ENCODE results near the gene FURIN.
"Not testable (repeated sequence)": the region's sequence is repeated elsewhere in the genome, so short reads cannot be mapped to it uniquely, and the experiment has no call there.

The FURIN gene

DNA sequence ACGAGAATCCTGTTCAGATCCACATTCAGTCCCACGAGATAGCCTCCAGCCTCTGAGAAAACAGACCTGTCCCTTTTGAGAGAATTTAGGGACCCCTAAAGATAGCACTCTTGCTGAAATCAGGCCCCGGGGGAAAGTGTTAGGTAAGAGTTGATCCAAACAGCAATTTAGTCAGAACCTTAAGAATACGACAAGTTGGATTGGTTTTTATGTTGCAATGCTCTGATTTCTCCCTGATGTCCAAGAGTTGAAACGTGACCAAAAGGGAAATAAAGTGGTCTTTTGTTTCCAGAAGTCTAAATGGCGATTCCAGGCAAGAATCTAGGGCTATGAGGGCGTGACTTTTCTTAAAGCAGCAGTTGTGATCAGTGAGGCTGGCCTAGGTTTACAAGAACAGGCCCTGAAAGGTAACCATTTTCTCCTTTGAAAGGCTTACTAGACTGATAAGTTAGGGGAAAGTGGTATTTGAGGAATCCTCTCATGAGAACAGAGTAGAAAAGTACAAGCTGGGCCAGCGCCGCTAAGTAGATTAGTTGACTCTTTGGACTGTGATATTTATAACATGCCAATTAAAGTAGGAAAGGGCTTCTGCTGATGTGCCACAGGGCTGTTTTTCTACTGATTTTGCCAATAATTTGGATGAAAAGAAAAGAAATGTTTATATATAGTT, 39.6 kb downstream of the FURIN start:
- H3K27ac ChIP-seq = peak overlapping the region in 2 of 11 experiments; percentile 9 to 50; a peak in 3 of 22 replicates
- peaks cover 81 to 85% (median 83%) of the 10 kb centered on the region in 11 experiments for H3K36me3 ChIP-seq
- H3K27me3 ChIP-seq = no peaks in the 10 kb centered on the region
- no peak overlapping the region for H3K4me3 ChIP-seq
- H3K4me1 ChIP-seq = peaks cover 8 to 40% (median 29%) of the 10 kb centered on the region in 10 experiments
- peak overlapping the region in 4 of 11 experiments; percentile 5 to 31 (median 13); a peak in 6 of 22 replicates for H3K4me2 ChIP-seq
- peak overlapping the region in 9 of 11 experiments; percentile 10 to 48 (median 25); a peak in 9 of 22 replicates for H3K9ac ChIP-seq
- peaks cover 0 to 21% (median 0%) of the 10 kb centered on the region in 11 experiments; a peak in 6 of 22 replicates for H4K20me1 ChIP-seq
- no peaks in the 10 kb centered on the region for H3K9me3 ChIP-seq (replicated peaks in 1 of 11)
- no peak; a peak in 1 of 22 replicates for TF ChIP-seq Cebpa-rat (IDR thresholded peaks at IDR 0.05)

DNA sequence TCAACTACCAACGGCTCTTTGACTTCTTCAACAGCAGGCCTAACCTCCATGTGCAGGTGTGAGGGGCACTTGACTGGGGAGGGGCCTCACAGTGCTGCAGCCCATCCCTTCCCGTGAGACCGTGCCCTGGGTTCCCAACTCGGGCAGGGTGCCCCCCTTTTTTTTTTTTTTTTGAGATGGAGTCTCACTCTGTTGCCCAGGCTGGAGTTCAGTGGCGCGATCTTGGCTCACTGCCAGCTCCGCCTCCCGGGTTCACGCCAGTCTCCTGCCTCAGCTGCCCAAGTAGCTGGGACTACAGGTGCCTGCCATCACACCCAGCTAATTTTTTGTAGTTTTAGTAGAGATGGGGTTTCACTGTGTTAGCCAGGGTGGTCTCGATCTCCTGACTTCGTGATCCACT, 41.1 kb downstream of the FURIN start:
- peaks cover 7 to 40% (median 25%) of the 10 kb centered on the region in 10 experiments; a peak in 17 of 20 replicates for H3K4me1 ChIP-seq
- not testable (repeated sequence) for H3K27me3 ChIP-seq; H3K4me3 ChIP-seq; H3K27ac ChIP-seq; H3K9ac ChIP-seq; H3K9me3 ChIP-seq (replicated peaks in 1 of 11); H3K4me2 ChIP-seq
- peaks cover 96 to 99% (median 98%) of the 10 kb centered on the region in 11 experiments for H3K36me3 ChIP-seq
- H4K20me1 ChIP-seq = peaks cover 0 to 21% (median 0%) of the 10 kb centered on the region in 11 experiments; a peak in 3 of 22 replicates

DNA sequence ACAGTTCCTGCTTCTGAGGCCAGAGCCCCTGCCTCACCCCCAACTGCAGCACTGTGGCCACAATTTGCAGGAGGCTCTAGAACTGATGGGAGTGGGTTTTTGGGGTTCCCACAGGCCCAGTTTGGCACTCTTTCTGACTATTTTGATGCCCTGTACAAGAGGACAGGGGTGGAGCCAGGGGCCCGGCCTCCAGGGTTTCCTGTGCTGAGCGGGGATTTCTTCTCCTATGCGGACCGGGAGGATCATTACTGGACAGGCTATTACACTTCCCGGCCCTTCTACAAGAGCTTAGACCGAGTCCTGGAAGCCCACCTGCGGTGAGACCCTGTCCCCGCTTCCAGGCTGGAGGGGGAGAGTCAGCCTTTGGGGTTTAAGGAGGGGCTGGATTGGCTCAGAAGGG, 41.6 kb downstream of the FURIN start:
- Histone ChIP-seq H3K36me3 (peaks cover 99 to 100% (median 99%) of the 10 kb centered on the region in 11 experiments), H3K27ac (no peak overlapping the region), H3K4me1 (peaks cover 12 to 40% (median 25%) of the 10 kb centered on the region in 10 experiments), H3K9me3 (replicated peaks in 1 of 11) (no peaks in the 10 kb centered on the region), H3K27me3 (no peaks in the 10 kb centered on the region), H4K20me1 (peaks cover 0 to 17% (median 0%) of the 10 kb centered on the region in 11 experiments; a peak in 4 of 22 replicates), H3K4me2 (no peak overlapping the region), H3K9ac (no peak overlapping the region), H3K4me3 (no peak overlapping the region)
- TF ChIP-seq Cebpa-rat (IDR thresholded peaks at IDR 0.05) = no peak

DNA sequence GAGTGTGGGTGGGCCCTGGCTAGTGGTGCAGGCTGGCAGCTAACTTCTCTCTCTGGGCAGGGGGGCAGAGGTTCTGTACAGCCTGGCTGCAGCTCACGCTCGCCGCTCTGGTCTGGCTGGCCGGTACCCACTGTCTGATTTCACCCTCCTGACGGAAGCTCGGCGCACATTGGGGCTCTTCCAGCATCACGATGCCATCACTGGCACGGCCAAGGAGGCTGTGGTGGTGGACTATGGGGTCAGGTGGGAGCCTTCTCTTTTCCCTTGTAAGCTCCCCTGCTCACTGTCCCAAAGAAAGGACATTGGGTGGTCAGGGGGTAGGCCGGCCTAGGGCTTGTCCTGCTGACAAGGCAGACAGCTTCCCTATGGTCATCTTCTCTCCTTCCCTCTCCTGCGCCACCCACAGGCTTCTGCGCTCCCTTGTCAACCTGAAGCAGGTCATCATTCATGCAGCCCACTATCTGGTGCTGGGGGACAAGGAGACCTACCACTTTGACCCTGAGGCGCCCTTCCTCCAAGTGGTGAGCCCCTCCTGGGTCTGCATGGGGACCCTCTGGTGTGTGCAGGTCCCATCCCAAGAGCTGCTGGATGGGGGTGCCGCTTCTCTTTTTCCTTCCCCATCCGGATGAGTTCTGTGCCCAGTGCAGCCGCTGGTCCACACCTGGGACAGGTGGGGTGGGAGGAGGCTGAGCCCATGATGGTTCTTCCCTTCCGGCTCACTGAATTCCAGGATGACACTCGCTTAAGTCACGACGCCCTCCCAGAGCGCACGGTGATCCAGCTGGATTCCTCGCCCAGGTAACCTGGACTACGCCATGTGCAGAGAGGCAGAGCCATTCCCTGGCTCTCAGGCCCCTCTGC, 42.3 kb downstream of the FURIN start:
- no peaks in the 10 kb centered on the region for H3K9me3 ChIP-seq (replicated peaks in 1 of 11)
- no peak overlapping the region for H3K4me2 ChIP-seq
- H3K27me3 ChIP-seq = no peaks in the 10 kb centered on the region
- no peak overlapping the region for H3K27ac ChIP-seq
- no peak overlapping the region for H3K4me3 ChIP-seq
- 0 out of 22 replicates have a peak overlapping the region, but pooled peaks of 1 of the 11 experiments have one; percentile 2 for H3K9ac ChIP-seq
- no peak for TF ChIP-seq Cebpa-rat (IDR thresholded peaks at IDR 0.05)
- H4K20me1 ChIP-seq = peaks cover 0 to 15% (median 0%) of the 10 kb centered on the region in 11 experiments; a peak in 4 of 22 replicates
- H3K36me3 ChIP-seq = peaks cover 92 to 100% (median 99%) of the 10 kb centered on the region in 11 experiments
- peaks cover 19 to 44% (median 31%) of the 10 kb centered on the region in 10 experiments for H3K4me1 ChIP-seq

DNA sequence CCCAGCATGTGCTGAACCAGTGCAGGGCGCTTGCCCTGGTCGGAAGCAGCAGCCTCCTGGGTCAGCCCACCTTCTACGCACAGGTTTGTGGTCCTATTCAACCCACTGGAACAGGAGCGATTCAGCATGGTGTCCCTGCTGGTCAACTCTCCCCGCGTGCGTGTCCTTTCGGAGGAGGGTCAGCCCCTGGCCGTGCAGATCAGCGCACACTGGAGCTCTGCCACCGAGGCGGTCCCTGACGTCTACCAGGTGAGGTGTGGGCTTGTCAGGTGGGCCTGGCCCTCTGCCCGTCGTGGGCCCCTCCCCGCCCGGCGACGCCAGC, 42.9 kb downstream of the FURIN start:
- TF ChIP-seq Cebpa-rat (IDR thresholded peaks at IDR 0.05) = no peak
- Histone ChIP-seq H3K27me3 (no peaks in the 10 kb centered on the region), H3K4me1 (peaks cover 25 to 49% (median 37%) of the 10 kb centered on the region in 10 experiments), H3K36me3 (peaks cover 89 to 100% (median 98%) of the 10 kb centered on the region in 11 experiments), H3K9me3 (replicated peaks in 1 of 11) (no peaks in the 10 kb centered on the region), H3K9ac (no peak overlapping the region), H3K4me3 (no peak overlapping the region), H3K27ac (no peak overlapping the region), H3K4me2 (no peak overlapping the region), H4K20me1 (peaks cover 0 to 12% (median 0%) of the 10 kb centered on the region in 11 experiments; a peak in 3 of 22 replicates)

DNA sequence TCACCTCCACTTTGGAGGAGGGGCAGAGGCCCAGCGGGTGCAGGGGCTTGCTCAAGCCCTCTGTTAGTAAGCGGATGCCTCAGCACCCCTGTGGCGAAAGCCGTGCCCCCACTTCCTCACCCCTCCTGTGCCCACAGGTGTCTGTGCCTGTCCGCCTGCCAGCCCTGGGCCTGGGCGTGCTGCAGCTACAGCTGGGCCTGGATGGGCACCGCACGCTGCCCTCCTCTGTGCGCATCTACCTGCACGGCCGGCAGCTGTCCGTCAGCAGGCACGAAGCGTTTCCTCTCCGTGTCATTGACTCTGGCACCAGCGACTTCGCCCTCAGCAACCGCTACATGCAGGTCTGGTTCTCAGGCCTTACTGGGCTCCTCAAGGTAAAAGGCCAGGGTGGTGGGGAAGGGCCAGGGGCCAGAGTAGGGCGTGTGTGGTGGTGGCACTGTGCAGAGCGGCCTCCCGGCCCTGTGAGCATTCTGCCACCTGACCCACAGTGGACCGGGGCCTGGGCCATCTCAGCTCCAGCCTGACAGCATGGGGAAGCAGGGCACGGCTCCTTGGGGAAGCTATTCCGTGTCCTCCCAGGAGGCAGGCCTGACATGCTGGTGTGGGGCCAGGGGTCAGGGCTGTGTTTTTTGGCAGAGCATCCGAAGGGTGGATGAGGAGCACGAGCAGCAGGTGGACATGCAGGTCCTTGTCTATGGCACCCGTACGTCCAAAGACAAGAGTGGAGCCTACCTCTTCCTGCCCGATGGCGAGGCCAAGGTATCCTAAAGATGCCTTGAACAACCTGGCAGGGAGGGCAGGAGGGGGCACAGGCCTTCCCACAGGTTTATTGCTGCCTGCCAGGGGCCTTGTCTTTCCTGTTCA, 43.8 kb downstream of the FURIN start:
- no peak overlapping the region for H3K4me2 ChIP-seq
- no peak overlapping the region for H3K9ac ChIP-seq
- no peak overlapping the region for H3K27ac ChIP-seq
- H3K9me3 ChIP-seq (replicated peaks in 1 of 11) = no peaks in the 10 kb centered on the region
- peaks cover 28 to 47% (median 38%) of the 10 kb centered on the region in 10 experiments for H3K4me1 ChIP-seq
- no peak overlapping the region for H3K4me3 ChIP-seq
- peaks cover 0 to 12% (median 0%) of the 10 kb centered on the region in 11 experiments; a peak in 3 of 22 replicates for H4K20me1 ChIP-seq
- no peak for TF ChIP-seq Cebpa-rat (IDR thresholded peaks at IDR 0.05)
- peaks cover 89 to 100% (median 98%) of the 10 kb centered on the region in 11 experiments for H3K36me3 ChIP-seq
- no peaks in the 10 kb centered on the region for H3K27me3 ChIP-seq

DNA sequence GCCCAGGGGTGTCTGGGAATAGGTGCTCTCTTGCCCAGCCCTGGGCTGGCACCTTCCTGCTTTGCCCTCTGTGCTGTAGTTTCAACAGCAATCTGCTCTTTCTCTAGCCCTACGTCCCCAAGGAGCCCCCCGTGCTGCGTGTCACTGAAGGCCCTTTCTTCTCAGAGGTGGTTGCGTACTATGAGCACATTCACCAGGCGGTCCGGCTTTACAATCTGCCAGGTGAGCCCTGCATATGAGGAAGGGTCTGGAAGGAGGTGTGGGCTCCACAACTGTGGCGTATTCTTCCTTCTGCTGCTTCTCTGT, 44.3 kb downstream of the FURIN start:
- Histone ChIP-seq H3K36me3 (peaks cover 89 to 100% (median 98%) of the 10 kb centered on the region in 11 experiments), H3K4me2 (no peak overlapping the region), H3K4me1 (peaks cover 28 to 41% (median 35%) of the 10 kb centered on the region in 10 experiments), H3K27me3 (no peaks in the 10 kb centered on the region), H3K9me3 (replicated peaks in 1 of 11) (no peaks in the 10 kb centered on the region), H3K4me3 (no peak overlapping the region), H3K27ac (no peak overlapping the region), H3K9ac (no peak overlapping the region), H4K20me1 (peaks cover 0 to 12% (median 0%) of the 10 kb centered on the region in 11 experiments; a peak in 2 of 22 replicates)
- TF ChIP-seq Cebpa-rat (IDR thresholded peaks at IDR 0.05) = no peak

DNA sequence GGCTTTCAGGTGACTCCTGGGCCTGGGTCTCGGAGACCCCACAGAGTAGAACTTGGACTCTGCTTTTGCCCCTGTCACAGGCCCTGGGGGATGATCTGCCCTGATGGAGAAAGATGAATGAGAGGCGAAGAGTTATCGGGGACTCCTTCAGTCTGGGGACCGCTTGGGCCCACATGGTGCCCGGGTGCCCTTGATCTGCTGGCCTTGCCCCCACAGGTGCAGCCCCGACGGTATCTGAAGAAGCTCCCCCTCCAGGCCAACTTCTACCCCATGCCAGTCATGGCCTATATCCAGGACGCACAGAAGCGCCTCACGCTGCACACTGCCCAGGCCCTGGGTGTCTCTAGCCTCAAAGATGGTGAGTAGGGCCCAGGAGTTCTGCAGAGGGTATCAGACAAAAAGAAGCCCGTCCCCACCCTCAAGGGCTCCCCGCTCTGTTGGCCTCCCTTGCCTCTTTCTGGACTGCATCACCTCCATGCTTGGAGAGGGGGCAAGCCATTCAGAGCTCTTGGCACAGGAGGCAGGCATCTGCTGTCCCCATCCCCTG, 45.1 kb downstream of the FURIN start:
- no peak overlapping the region; a peak in 1 of 22 replicates for H3K9ac ChIP-seq
- peaks cover 27 to 38% (median 32%) of the 10 kb centered on the region in 10 experiments for H3K4me1 ChIP-seq
- no peak for TF ChIP-seq Cebpa-rat (IDR thresholded peaks at IDR 0.05)
- H3K36me3 ChIP-seq = peaks cover 89 to 100% (median 98%) of the 10 kb centered on the region in 11 experiments
- H3K27me3 ChIP-seq = no peaks in the 10 kb centered on the region
- H3K9me3 ChIP-seq (replicated peaks in 1 of 11) = no peaks in the 10 kb centered on the region
- H3K4me3 ChIP-seq = no peak overlapping the region
- H3K4me2 ChIP-seq = peak overlapping the region in 4 of 11 experiments; percentile 52 to 57 (median 54); a peak in 3 of 22 replicates
- H3K27ac ChIP-seq = no peak overlapping the region; a peak in 1 of 22 replicates
- peaks cover 0 to 12% (median 0%) of the 10 kb centered on the region in 11 experiments; a peak in 2 of 22 replicates for H4K20me1 ChIP-seq
